GM19025 (cell line): ENCODE data around the gene HORMAD2.
"Not testable (repeated sequence)": the region's sequence is repeated elsewhere in the genome, so short reads cannot be mapped to it uniquely, and the experiment has no call there.

ENCODE experiments used
- ATAC-seq: cut with Tn5 transposase; IDR thresholded peaks from one replicate; pipeline ENCODE4 v1.9.1; 2021; ENCODE audit warnings: mild to moderate bottlenecking, low read depth, moderate library complexity; ENCODE audit not compliant: unreplicated experiment

The HORMAD2 gene

DNA sequence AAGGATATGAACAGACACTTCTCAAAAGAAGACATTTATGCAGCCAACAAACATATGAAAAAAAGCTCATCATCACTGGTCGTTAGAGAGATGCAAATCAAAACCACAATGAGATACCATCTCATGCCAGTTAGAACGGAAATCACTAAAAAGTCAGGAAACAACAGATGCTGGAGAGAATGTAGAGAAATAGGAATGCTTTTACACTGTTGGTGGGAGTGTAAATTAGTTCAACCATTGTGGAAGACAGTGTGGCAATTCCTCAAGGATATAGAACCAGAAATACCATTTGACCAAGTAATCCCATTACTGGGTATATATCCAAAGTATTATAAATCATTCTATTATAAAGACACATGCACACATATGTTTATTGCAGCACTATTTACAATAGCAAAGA lies 20.5 kb downstream of the HORMAD2 start:
- ATAC-seq: not testable (repeated sequence)

DNA sequence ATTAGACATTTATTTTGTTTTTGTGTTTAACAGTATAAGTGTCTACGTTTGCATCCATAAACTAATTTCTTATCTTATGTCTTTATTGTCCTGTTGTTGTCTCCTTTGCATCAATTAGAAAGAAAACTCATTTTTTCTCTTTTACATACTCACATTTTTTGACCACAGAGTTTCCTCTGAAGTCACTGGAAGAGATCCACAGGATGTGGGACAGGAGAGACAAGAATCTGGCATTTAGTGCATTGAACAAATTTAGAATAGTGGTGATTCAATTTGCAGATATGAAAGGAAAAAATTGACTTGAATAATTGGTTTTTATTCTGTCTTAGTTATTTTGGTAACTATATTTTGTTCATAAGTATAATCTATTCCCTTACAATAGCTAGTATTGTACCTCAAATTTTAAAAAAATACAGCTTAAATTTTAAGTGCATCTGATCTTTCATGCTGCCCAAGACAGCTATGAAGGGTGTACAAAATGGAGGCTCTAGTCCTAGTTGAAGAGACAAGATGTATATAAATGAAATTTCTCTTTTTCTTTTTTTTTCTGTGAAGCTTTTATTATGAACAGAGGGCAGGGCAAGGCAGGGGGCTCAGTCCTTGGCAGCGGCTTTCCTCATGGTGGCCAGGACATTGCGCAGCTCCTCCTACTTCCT lies 24.4 kb downstream of the HORMAD2 start:
- no peak for ATAC-seq

DNA sequence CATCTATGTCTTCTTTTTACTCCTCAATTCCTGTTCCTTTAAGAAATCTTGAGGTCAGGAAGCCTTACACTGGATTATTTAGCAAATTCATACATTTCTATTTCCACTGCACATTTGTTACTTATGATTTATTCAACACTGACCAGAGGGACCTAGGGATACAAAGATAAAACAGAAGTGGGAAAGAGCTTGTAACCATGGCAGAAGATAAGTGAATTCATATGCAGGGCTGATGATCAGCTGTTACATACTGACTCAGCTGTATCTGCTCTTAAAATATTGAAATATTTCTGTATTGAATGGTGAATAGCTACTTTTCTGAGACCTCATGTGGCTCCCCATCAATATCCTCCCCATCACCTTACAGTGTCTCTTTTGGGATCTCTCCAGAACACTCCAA lies 25.2 kb downstream of the HORMAD2 start:
- no peak for ATAC-seq

DNA sequence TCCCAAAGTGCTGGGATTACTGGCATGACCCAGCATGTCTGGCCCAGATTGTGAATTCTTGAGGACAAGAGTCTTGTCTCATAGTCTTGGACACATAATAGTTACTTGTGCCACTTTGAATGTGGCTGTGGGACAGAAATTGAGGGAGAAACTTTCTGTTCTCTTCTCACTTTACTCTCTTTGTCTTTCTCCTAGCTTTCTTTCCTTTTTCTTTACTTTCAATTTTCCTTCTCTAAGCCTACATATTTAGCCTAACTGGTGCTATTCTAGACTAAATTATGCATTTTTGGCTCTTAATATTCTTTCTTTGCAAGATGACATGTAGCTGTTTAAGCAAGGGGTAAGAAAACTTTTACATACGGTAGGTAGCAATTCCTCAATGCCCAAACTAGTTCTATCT lies 33.2 kb downstream of the HORMAD2 start:
- ATAC-seq: no peak

DNA sequence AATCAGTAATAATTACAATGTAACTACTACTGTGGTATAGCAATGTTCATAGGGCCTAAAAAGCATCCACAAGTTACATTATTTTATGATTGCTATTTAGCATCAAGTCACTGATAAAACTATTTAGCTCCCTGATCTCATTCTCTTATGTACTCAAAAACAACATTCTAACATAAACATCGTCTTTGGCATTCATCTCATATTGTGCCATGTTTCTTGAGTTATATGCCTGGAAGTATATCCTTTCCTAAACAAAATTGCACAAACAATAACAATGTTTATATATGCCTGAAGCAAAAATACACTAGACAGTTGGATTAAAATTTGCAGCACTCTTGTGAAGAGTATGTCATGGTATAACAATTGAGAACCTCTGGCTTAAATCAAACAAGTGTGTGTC lies 34.1 kb downstream of the HORMAD2 start:
- ATAC-seq: no peak

DNA sequence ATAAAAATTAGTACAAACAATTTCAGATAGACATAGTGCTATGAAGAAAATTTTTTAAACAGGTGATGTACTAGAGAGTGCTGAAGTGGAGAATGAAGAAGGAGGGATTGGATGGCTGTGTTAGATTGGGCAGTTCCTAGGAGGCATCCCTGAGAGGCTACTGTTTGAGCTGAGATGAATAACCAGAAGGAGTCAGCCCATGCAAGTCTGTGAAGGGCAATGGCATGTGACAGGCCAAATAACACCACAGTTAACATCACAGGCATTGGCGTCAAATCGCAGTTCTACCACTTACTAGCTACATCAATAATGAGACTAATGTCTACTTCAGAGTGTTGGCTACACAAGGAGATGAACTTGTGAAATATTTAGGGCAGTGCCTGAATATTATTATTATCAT lies 35.4 kb downstream of the HORMAD2 start:
- no peak for ATAC-seq

DNA sequence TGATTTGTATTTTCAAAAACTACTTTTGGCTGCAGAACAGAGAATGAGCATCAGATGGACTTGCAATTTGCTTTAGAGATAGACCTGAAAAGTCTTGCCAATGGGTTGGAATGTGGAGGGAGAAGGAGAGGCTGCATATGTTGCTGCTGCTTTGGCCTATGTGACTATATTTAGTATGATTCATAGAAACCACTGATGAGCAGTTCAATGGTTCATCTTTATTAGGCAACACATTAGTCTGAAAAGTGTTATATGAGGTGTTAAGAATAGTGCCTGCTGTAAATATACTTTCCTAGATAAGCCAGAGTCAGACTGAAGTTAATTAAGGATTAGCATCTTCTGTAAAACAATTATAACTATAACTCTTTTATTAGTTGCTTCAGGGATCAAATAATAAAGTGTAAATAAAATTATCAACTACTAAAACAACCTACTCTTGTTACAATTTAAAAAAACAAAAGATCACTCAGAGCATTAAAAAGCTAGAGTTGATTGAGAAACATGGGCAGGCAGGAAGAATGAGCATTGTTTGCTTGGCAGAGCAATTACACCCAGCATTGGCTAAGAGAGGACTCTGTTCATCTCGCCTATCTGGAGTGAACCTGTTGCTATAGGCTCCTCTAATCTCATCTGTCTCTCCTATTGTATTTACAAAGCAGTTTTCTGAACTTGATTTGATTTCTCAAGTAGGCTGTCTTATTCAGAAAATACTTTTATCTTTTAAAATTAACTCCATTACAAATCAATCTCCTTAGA lies 36.3 kb downstream of the HORMAD2 start:
- ATAC-seq: no peak

DNA sequence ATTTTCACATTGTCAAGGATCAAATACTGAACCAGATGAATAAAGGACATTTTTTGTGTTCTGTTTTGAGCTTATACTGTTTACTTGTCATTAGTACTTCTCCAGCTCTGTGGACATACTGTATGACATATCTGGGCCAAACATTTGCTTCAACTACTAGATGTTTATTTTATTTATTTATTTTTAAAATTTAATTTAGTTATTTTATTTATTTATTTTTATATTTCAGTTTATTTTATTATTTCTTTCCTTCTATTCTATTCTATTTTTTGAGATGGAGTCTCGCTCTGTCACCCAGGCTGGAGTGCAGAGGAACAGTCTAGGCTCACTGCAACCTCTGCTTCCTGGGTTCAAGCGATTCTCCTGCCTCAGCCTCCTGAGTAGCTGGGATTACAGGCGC lies 37.0 kb downstream of the HORMAD2 start:
- no peak for ATAC-seq

DNA sequence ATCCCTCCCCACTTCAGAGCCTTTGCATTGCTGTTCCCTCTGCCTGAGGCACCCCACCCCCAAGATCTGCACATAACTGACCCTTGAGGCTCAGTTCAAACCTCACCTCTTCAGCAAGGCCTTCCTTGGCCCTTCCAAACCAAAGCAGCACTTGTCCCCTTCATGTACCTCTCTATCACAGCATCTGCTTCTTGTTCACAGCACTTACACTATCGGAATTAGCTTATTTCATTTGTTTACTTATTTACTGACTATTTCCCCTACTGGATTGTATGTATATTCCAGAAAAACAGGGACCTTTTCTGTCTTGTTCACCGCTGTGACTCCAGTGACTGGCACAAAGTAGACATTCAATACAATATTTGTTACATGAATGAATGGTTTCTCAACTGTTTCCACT lies 38.0 kb downstream of the HORMAD2 start:
- ATAC-seq: no peak

DNA sequence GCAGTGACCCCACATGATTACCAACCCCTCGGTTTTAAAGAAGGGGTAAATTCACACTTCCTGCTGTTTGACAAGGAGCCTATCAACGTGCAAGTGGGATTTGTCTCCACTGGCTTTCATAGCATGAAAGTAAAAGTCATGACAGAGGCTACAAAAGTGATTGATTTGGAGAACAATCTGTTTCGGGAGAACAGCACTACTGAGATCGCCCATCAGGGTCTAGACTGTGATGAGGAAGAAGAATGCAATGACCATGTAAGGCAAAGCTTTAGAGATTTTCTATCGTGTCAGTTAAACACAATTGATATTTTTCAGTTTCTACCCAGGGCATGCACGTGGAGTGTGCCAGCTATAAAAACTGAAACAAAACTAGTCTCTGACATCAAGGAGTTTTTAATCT lies 41.7 kb downstream of the HORMAD2 start:
- no peak for ATAC-seq

DNA sequence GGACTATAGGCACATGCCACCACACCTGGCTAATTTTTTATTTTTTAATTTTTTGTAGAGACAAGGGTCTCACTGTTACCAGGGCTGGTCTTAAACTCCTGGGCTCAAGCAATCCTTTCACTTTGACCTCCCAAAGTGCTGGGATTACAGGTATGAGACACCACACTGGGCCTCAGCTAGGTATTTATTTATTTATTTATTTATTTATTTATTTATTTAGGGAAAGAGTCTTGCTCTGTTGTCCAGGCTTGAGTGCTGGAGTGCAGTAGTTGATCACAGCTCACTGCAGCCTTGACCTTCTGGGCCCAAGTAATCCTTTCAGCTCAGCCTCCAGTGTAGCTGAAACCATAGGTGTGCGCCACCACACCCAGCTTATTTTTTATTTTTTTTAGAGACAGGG lies 43.2 kb downstream of the HORMAD2 start:
- ATAC-seq: no peak

DNA sequence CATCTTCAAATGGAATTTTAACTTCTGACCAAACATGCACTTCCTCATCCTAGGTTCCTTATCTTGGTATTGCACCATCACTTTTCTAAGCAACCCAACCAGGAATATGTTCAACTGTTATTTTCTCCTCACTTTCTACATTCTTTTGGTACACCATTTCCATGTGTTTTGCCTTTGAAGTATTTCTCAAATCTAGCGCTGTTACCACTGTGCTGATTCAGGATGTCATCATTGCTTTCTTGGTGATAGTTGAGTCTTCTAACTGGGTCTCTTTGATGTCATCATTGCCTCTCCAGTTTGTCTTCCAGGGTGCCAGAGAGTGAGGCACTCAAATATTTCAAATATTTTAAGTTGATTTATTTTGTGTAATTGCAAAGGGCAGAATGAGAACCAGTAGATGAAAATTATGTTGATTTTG lies 47.5 kb downstream of the HORMAD2 start:
- no peak for ATAC-seq

DNA sequence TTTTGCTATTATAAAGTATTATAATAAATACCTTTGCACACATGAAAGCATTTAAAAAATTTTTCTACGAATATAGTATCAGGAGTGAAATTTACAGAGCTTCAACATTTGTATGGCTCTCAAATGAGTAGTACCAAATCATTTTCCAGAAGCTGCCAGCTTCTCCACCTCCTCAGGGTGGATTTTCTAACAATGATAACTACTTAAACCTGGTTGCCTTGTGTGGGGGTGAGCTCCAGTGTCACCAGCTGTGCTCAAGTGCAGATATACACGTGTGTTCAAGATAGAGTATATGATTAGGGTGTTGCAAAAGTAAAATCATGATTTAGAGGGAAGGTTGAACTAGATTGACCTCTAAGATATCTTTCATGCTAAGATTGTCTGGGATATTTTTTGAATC lies 48.2 kb downstream of the HORMAD2 start:
- no peak for ATAC-seq

DNA sequence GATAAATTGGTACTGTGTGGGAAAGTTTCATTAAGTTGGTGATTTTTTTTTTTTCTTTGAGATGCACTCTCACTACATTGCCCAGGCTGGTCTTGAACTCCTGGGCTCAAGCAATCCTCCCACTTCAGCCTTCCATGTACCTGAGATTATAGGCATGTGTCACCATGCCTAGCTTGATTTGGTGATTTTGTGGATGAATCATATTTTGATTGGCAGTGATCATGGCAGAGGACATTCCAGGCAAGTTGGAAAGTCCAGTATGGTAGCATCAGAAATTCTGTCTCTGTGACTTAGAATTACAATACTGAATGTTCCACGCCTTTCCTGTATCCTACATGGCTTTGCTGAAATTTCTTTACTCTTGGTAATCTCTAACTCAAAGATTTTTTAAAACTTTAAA lies 49.4 kb downstream of the HORMAD2 start:
- ATAC-seq: no peak

DNA sequence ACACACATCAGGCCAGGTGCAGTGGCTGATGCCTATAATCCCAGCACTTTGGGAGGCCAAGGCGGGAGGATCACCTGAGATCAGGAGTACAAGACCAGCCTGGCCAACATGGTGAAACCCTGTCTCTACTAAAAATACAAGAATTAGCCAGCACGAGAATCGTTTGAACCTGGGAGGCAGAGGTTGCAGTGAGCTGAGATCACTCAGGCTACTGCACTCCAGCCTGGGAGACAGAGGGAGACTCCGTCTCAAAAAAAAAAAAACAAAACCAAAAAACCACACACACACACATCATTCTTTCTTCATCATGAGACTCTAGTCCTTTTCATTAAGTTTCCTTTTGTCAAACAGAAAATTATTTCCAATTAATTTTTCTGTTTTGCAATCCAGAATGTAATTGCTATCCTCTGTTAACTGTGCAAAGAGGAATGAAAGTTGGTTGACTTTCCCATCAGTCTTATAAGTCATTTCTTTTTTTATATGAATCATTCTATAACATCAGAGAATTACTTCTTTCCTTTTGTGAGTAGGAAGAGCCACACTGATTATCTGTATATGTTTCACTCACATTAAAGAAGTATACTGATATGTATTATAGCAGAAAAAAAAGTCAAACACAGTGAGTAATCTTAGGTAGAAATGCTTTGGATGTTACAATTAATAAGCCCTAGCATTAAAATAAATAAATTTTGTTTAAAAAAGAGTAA lies 52.2 kb downstream of the HORMAD2 start:
- no peak for ATAC-seq

DNA sequence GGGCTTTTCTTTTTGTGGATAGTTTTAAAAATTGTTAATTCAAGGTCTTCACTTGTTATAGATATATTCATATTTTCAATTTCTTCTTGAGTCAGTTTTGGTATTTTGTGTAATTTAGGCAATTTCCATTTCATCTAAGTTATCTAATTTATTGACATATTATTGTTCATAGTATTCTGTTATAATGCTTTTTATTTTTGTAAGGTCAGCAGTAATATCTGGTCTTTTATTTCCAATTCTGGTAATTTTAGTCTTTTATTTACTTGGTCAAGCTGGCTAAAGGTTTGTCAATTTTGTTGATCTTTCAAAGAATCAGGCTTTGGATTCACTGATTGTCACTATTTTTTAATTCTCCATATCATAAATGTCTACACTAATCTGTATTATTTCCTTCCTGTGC lies 60.1 kb downstream of the HORMAD2 start:
- ATAC-seq: no peak

DNA sequence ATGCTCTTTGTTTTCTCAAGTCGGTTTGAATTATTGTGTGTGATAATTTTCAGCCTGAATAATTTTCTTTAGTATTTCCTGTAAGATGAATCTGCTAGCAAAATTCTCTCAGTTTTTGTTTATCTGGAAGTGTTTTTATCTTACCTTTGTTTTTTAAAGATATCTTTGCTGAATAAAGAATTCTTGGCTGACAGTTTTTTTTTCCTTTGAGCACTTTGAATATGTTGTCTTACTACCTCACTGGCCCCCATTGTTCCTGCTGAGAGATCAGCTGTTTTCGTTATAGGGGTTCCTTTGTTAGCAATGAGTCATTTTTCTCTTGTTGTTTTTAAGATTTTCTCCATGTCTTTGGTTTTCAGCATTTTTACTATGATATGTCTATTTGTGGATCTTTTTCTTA lies 63.0 kb downstream of the HORMAD2 start:
- no peak for ATAC-seq

DNA sequence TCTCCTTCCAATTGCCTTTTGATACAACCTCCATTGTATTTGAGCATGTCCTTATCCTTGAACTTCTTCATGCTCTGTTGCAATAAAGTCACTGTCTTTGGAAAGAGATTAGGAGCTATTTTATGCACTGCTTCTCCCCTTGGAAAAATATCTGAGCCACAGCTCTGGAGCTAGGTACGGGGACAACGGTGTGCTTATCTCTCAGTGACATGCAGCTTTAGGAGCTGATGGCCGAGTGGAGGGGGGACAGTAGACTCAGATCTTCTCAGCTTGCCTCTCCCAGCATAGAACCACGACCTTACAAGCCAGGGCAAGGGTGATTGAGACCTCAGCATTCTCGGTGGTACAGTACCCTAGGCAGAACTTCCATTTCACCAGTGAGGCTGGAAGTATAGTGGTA lies 64.1 kb downstream of the HORMAD2 start:
- no peak for ATAC-seq

DNA sequence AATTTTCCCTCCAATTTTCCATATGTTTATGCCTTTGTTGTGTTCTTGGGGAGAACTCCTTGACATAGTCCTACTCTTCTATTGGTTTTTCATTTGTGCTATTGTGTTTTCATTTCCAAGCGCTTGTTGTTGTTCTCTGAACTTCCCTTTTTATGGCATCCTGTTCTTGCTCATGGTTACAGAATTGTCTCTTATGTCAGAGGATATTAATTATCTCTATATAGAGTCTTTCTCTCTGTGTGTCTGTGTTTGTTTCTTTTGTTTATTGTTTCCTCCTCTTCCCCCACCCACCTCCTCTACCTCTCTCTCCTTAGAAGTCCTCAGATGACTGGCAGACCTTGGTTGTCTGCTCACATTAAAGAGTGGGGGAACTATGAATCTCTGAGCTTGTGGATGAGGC lies 69.9 kb downstream of the HORMAD2 start:
- ATAC-seq: no peak

DNA sequence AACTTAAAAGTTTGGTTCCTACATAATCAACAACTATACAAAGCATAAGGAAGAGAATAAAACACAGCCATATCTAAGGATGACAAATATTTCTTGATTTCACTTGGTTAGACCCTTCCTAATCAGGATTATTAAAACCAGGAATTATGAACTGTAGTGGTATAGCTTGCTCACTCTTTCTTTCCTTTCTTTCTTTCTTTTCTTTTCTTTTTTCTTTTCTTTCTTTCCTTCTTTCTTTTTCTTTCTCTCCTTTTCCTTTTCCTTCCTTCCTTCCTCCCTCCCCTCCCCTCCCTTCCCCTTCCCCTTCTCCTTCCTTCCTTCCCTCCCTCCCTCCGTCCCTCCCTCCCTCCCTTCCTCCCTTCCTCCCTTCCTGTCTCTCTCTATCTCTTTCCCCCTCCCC lies 78.0 kb downstream of the HORMAD2 start:
- no peak for ATAC-seq

DNA sequence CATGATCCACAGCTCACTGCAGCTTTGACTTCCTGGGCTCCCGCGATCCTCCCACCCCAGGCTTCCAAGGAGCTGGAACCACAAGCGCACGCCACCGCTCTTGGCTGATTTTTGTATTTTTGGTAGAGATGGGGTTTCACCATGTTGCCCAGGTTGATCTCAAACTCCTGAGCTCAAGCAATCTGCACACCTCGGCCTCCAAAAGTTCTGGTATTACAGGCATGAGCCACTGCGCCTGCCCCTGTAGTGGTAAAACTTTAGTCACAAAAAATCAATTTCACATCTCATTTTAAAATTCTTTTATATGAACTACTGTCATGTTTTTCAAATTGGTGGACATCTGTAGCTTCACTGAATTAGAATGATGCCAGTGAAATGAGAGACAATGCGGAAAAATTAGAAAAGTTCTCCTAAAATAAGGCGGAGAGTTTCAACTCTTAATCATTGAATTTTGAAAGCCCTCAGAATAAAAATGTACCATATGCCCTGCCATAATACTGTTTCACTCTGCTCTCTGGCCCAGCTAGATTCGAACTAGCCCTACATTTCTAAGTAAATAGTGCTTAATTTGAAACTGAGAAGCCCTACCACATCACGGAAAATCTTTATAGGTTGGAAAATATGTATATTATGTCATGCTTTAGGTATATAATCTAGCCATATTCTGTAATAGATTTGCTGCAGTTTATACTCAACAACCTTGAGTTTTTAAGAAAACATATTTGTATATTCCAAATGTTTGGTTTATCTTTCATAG lies 78.7 kb downstream of the HORMAD2 start:
- no peak for ATAC-seq
